Left ventricle myocardium inferior (tissue), 1 donor: Measurements from ENCODE around the gene PIP4K2A. TPM values are rescaled to one million over a fixed set of nuclear protein-coding genes. Genes with fewer than 3 reads are reported as not detected.

Source experiments
- DNase-seq: peaks from one replicate; pipeline ENCODE4 v3.0.0-alpha.2; 2020
- H3K27ac ChIP-seq: fragments of 200-600 bp; replicated peaks from 2 replicates; pipeline ENCODE4 v1.8.0; 2021
- H3K27me3 ChIP-seq: fragments of 200-600 bp; 2 replicates; pipeline ENCODE4 v1.8.0; 2021; ENCODE audit warnings: low read depth
- H3K36me3 ChIP-seq: fragments of 200-600 bp; 2 replicates; pipeline ENCODE4 v1.8.0; 2021
- H3K4me1 ChIP-seq: fragments of 200-600 bp; 2 replicates; pipeline ENCODE4 v1.8.0; 2021
- H3K4me3 ChIP-seq: fragments of 200-600 bp; 2 replicates; pipeline ENCODE4 v1.8.0; 2021; ENCODE audit warnings: mild to moderate bottlenecking, moderate library complexity
- H3K9me3 ChIP-seq: fragments of 200-600 bp; replicated peaks from 2 replicates; pipeline ENCODE4 v1.8.0; 2021
- intact Hi-C: fragments of 100-400 bp; cut with micrococcal nuclease; formaldehyde crosslinking; loops from one replicate; pipeline ENCODE4 v1.11.0; 2022
- total RNA-seq: library from RNA; stranded (reverse); fragmentation: NEBNext Ultra II Directional; extraction: Animal tissue kit (Norgen Biotek cat#: 25700); gene quantifications from one replicate; pipeline ENCODE4 v1.2.1, GENCODE V29; 2021
- TF ChIP-seq, protein P1 (sequence below): fragments of 200-600 bp; IDR thresholded peaks from 2 replicates; pipeline ENCODE4 v1.8.0; 2021; ENCODE audit warnings: antibody characterized with exemption, mild to moderate bottlenecking, borderline replicate concordance
- donor health status: DM: no; HTN: yes; CAD: no; lungs with severe emphysema.

PIP4K2A gene
- total RNA-seq, 1 donor from 2014 or later: 12.6 TPM

DNA sequence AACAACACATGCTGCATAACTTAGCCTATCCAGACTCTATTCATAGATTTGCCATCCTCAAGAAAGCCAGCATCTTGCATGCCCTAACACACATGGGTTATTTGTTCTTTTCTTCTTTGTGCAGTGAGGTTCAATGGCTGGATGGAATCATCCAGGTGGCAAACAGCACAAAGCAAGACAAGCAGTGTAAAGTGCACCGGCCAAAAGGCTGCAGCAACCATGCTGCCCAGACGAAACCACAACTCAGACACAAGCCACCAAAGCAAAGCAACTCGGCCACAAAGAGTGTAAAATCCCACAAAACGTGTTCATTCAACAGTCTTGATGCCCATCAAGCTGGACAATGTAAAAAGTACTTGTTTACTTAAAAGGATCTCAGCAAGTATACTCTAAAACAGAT lies 76.9 kb downstream of the PIP4K2A start:
- H3K4me1 ChIP-seq: peaks cover 8% of the 10 kb centered on the region
- TF ChIP-seq, protein P1, sequence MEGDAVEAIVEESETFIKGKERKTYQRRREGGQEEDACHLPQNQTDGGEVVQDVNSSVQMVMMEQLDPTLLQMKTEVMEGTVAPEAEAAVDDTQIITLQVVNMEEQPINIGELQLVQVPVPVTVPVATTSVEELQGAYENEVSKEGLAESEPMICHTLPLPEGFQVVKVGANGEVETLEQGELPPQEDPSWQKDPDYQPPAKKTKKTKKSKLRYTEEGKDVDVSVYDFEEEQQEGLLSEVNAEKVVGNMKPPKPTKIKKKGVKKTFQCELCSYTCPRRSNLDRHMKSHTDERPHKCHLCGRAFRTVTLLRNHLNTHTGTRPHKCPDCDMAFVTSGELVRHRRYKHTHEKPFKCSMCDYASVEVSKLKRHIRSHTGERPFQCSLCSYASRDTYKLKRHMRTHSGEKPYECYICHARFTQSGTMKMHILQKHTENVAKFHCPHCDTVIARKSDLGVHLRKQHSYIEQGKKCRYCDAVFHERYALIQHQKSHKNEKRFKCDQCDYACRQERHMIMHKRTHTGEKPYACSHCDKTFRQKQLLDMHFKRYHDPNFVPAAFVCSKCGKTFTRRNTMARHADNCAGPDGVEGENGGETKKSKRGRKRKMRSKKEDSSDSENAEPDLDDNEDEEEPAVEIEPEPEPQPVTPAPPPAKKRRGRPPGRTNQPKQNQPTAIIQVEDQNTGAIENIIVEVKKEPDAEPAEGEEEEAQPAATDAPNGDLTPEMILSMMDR: no peak
- H3K27ac ChIP-seq: no peak overlapping the region
- no peak overlapping the region for H3K4me3 ChIP-seq
- DNase-seq: no peak
- intact Hi-C loops: no loop called here
- H3K9me3 ChIP-seq: no peaks in the 10 kb centered on the region
- H3K27me3 ChIP-seq: no peaks in the 10 kb centered on the region
- H3K36me3 ChIP-seq: no peaks in the 10 kb centered on the region

DNA sequence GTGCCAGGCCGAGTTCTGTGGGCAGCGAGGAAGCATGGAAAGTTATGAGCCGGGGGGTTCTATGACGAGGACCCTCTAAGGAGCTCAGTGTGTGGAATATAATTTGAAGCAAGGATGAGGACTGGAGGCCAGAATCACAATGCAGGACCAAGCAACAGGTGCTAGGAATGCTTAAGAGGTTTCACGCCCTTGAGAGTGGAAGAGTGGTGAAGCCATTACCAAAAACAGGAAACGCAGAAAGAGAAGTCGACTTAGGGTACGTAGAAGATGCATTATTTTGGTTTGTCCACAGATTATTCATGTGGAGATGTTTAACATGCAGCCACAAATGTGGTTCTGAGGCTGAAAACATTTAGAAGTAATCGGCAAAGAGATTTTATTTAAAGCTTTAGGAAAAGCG lies 78.7 kb downstream of the PIP4K2A start:
- Histone ChIP-seq H3K27ac (no peak overlapping the region), H3K36me3 (no peaks in the 10 kb centered on the region), H3K4me1 (peaks cover 26% of the 10 kb centered on the region), H3K27me3 (no peaks in the 10 kb centered on the region), H3K9me3 (no peaks in the 10 kb centered on the region), H3K4me3 (no peak overlapping the region)
- TF ChIP-seq, protein P1: no peak
- intact Hi-C loops: no loop called here
- DNase-seq: no peak

DNA sequence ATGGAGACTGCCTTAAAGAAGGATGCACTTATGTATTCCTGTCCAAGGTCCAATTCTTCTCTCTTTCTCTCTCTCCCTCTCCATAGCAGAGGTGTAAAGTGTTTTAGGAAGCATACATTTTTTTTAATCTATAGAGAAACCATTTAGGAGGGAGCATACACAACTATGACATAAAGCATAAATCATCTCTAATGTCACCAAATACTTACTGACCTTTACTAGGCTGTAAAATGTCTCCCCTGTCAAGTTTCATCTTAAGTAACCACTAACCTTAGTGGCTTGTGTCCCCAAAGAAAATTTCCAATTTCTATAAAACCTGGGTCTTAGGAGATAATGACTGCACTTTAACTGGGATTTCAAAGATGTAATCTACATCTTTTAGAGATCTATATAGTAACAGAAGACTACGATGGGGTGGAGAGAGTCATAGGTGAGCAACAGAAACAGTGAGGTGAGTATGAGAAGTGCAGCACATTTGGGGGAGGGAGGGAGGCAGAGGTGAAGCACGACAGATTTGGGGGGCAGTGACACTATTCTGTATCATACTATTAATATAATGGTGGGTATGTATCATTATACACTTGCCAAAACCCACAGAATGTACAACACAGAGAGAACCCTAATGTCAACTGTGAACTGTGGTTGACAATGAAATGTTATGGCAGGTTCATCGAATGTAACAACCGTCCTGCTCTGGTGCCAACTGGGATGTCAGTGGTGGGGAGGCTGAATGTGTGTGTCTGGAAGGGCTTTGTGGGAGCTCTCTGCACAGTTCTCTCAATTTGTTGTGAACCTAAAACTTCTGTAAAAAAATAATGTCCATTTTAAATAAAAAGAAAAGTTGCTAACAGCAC lies 79.5 kb downstream of the PIP4K2A start:
- Histone ChIP-seq H3K4me3 (no peak overlapping the region), H3K4me1 (peaks cover 34% of the 10 kb centered on the region), H3K27me3 (no peaks in the 10 kb centered on the region), H3K27ac (no peak overlapping the region), H3K36me3 (no peaks in the 10 kb centered on the region), H3K9me3 (no peaks in the 10 kb centered on the region)
- no peak for DNase-seq
- intact Hi-C loops: no loop called here
- TF ChIP-seq, protein P1: no peak

DNA sequence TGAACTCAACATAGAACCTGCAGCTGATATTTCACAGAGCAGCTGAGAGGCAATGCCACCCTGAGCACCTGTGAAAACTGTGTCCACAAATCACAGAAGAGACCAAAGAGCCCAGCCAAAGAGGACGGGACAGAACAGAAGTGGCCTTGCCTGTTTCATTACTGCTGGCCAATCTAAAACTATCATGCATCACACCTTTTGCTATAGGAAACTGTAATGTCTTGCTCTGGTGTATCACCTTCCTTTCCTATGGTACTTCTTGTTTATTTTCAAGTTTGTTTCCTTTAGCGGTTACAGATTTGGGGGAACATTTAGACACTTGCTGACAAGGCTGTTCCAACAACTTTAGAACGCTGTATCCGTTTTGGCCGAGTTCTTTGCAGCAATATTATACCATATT lies 80.3 kb downstream of the PIP4K2A start:
- no peak for DNase-seq
- TF ChIP-seq, protein P1: no peak
- no peaks in the 10 kb centered on the region for H3K27me3 ChIP-seq
- no peaks in the 10 kb centered on the region for H3K36me3 ChIP-seq
- no peak overlapping the region for H3K27ac ChIP-seq
- H3K4me3 ChIP-seq: no peak overlapping the region
- H3K9me3 ChIP-seq: no peaks in the 10 kb centered on the region
- intact Hi-C loops: no loop called here
- H3K4me1 ChIP-seq: peaks cover 38% of the 10 kb centered on the region

DNA sequence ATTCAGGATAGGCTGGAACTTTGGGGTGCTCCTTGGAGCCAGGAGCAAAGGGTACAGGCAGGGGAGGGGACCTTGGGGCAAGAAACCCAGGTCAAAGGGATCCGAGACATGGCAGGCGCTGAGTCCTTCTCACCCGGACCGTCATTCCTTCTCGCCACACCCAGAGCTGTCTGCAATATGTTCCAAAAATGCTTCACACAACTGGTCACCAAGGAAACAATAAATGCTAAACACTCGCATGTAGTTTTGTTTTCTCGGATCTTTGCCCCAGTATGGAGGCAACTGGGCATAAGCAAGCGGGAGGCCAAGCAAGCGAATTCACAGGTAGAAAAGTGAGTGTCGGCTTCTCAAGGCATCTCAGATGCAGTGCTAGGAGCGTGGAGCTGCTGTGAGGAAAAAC lies 80.8 kb downstream of the PIP4K2A start:
- Histone ChIP-seq H3K4me1 (peaks cover 38% of the 10 kb centered on the region), H3K36me3 (no peaks in the 10 kb centered on the region), H3K27ac (no peak overlapping the region), H3K4me3 (no peak overlapping the region), H3K9me3 (no peaks in the 10 kb centered on the region), H3K27me3 (no peaks in the 10 kb centered on the region)
- no peak for DNase-seq
- intact Hi-C loops: no loop called here
- TF ChIP-seq, protein P1: no peak
